IMR-90 (cell line): Measurements from ENCODE around the gene HADHB. TPM values are rescaled to one million over a fixed set of nuclear protein-coding genes. Genes with fewer than 3 reads are reported as not detected.

ENCODE experiments used
- ATAC-seq: fragments of 200-7000 bp; cut with Tn5 transposase; 2 replicates; pipeline ENCODE4 v1.9.1; 2020; ENCODE audit warnings: low read depth, mild to moderate bottlenecking, moderate library complexity
- BruUV-seq: library from RNA; stranded (reverse); fragments of 400-500 nt; replicated peaks from 2 replicates; lab custom pipeline; 2021; lab: Mats Ljungman, UMichigan
- CTCF ChIA-PET: fragments of 300-600 bp; formaldehyde crosslinking; extraction: SDS; loops from one replicate; lab custom pipeline; 2021; ENCODE audit warnings: antibody characterized with exemption; lab: Yijun Ruan, JAX
- POLR2A ChIA-PET: fragments of 300-600 bp; sonication (Branson Sonifier 250); formaldehyde crosslinking; loops from one replicate; lab custom pipeline; 2022; ENCODE audit warnings: antibody characterized with exemption; ENCODE audit not compliant: unreplicated experiment; lab: Charles Lee
- DNase-seq: peaks from one replicate; pipeline ENCODE4 v3.0.0; 2013
- H2AFZ ChIP-seq: replicated peaks from 2 replicates; pipeline ENCODE3; 2013; ENCODE audit warnings: low read length, mild to moderate bottlenecking; ENCODE audit not compliant: poor library complexity
- H2AK5ac ChIP-seq: 2 replicates; pipeline ENCODE4 v1.6.1; 2013; ENCODE audit warnings: low read depth, low read length, inconsistent platforms
- H2AK9ac ChIP-seq: replicated peaks from 2 replicates; pipeline ENCODE3; 2013; ENCODE audit warnings: mild to moderate bottlenecking, low read depth, low read length, moderate library complexity; ENCODE audit not compliant: poor library complexity
- H2BK120ac ChIP-seq: 2 replicates; pipeline ENCODE4 v1.6.1; 2013; ENCODE audit warnings: low read depth, low read length, inconsistent platforms
- H2BK15ac ChIP-seq: 3 replicates; pipeline ENCODE4 v1.6.1; 2013; ENCODE audit warnings: low read depth, low read length, inconsistent platforms
- H2BK20ac ChIP-seq: 2 replicates; pipeline ENCODE4 v1.6.1; 2013; ENCODE audit warnings: low read depth, mild to moderate bottlenecking, inconsistent platforms, low read length, moderate library complexity
- H2BK5ac ChIP-seq: 2 replicates; pipeline ENCODE4 v1.6.1; 2013; ENCODE audit warnings: mild to moderate bottlenecking, low read depth, low read length, inconsistent platforms; ENCODE audit not compliant: poor library complexity, severe bottlenecking
- H3K14ac ChIP-seq: replicated peaks from 2 replicates; pipeline ENCODE4 v1.6.1; 2013; ENCODE audit warnings: low read depth, low read length, inconsistent platforms
- H3K18ac ChIP-seq: 2 replicates; pipeline ENCODE4 v1.6.1; 2013; ENCODE audit warnings: low read depth, low read length, control low read depth
- H3K23ac ChIP-seq: 2 replicates; pipeline ENCODE4 v1.6.1; 2013; ENCODE audit warnings: low read depth, low read length, inconsistent platforms
- H3K27ac ChIP-seq: 2 replicates; pipeline ENCODE4 v1.5.1; 2013; ENCODE audit warnings: mild to moderate bottlenecking, control low read depth, low read length; ENCODE audit not compliant: insufficient read depth
- H3K27me3 ChIP-seq: 2 replicates; pipeline ENCODE4 v1.6.1; 2013; ENCODE audit warnings: low read length; ENCODE audit not compliant: control insufficient read depth, insufficient read depth
- H3K36me3 ChIP-seq: 2 replicates; pipeline ENCODE4 v1.6.1; 2013; ENCODE audit warnings: low read length, mixed read lengths; ENCODE audit not compliant: control insufficient read depth, insufficient read depth
- H3K4ac ChIP-seq: 2 replicates; pipeline ENCODE4 v1.6.1; 2013; ENCODE audit warnings: low read depth, low read length, inconsistent platforms
- H3K4me1 ChIP-seq: 2 replicates; pipeline ENCODE4 v1.6.1; 2013; ENCODE audit warnings: low read length, mixed read lengths; ENCODE audit not compliant: control insufficient read depth, insufficient read depth
- H3K4me2 ChIP-seq: 2 replicates; pipeline ENCODE4 v1.6.1; 2013; ENCODE audit warnings: low read depth, mild to moderate bottlenecking, control low read depth, low read length, moderate library complexity
- H3K4me3 ChIP-seq: 2 replicates; pipeline ENCODE4 v1.5.1; 2013; ENCODE audit warnings: low read depth, mild to moderate bottlenecking, control low read depth, low read length, moderate library complexity; ENCODE audit not compliant: insufficient read depth
- H3K56ac ChIP-seq: 2 replicates; pipeline ENCODE4 v1.6.1; 2013; ENCODE audit warnings: low read length, inconsistent platforms; ENCODE audit not compliant: insufficient read depth; ENCODE audit errors: extremely low read depth
- H3K79me1 ChIP-seq, 2 experiments: 2 replicates each; pipeline ENCODE4 v1.6.1; 2013; ENCODE audit warnings: low read length in 2 of 2, inconsistent platforms in 1 of 2, low read depth in 1 of 2
- H3K9ac ChIP-seq: 2 replicates; pipeline ENCODE4 v1.6.1; 2013; ENCODE audit warnings: low read depth, low read length, control low read depth
- H3K9me1 ChIP-seq: 2 replicates; pipeline ENCODE4 v1.6.1; 2013; ENCODE audit warnings: low read length, inconsistent platforms; ENCODE audit not compliant: insufficient read depth
- H3K9me3 ChIP-seq: 2 replicates; pipeline ENCODE4 v1.6.1; 2013; ENCODE audit warnings: low read length; ENCODE audit not compliant: control insufficient read depth, insufficient read depth
- H4K20me1 ChIP-seq: 2 replicates; pipeline ENCODE4 v1.6.1; 2013; ENCODE audit warnings: low read length, inconsistent platforms; ENCODE audit not compliant: insufficient read depth
- H4K5ac ChIP-seq: 2 replicates; pipeline ENCODE4 v1.6.1; 2013; ENCODE audit warnings: mild to moderate bottlenecking, low read depth, low read length, control low read depth
- H4K8ac ChIP-seq, 2 experiments: 2 replicates each; pipeline ENCODE4 v1.6.1; 2013; ENCODE audit warnings: low read depth in 2 of 2, low read length in 2 of 2, control low read depth in 1 of 2, inconsistent platforms in 1 of 2
- H4K91ac ChIP-seq: 2 replicates; pipeline ENCODE4 v1.6.1; 2013; ENCODE audit warnings: low read depth, low read length, inconsistent platforms; ENCODE audit not compliant: insufficient read depth
- BHLHE40 ChIP-seq: fragments of 150-350 bp; IDR thresholded peaks from 2 replicates; pipeline ENCODE4 v1.6.1; 2016; ENCODE audit warnings: mild to moderate bottlenecking, low read depth, low read length
- CEBPB ChIP-seq: IDR thresholded peaks from 2 replicates; pipeline ENCODE4 v1.6.1; 2012; ENCODE audit warnings: low read depth, low read length, improper control_type of control experiment
- CTCF ChIP-seq: conservative IDR thresholded peaks from 2 replicates; pipeline ENCODE4 v1.5.1; 2012; ENCODE audit warnings: mild to moderate bottlenecking, low read depth, low read length, improper control_type of control experiment
- FOS ChIP-seq: fragments of 150-350 bp; IDR thresholded peaks from 2 replicates; pipeline ENCODE4 v1.6.1; 2016; ENCODE audit warnings: low read depth, low read length
- MAFK ChIP-seq: IDR thresholded peaks from 2 replicates; pipeline ENCODE4 v1.6.1; 2012; ENCODE audit warnings: low read depth, low read length, improper control_type of control experiment
- NFE2L2 ChIP-seq: fragments of 150-350 bp; IDR thresholded peaks from 2 replicates; pipeline ENCODE4 v1.6.1; 2016; ENCODE audit warnings: low read depth, mild to moderate bottlenecking, low read length
- RCOR1 ChIP-seq: IDR thresholded peaks from 2 replicates; pipeline ENCODE4 v1.6.1; 2012; ENCODE audit warnings: mild to moderate bottlenecking, low read length, improper control_type of control experiment; ENCODE audit not compliant: insufficient replicate concordance
- WGBS, 2 experiments: methylation state at CpG; one replicate each; pipeline versions ENCODE4 v1.1.5 to v1.1.7; 2013; ENCODE audit warnings: missing lambda C conversion rate in 2 of 2; ENCODE audit not compliant: insufficient read length in 1 of 2; ENCODE audit errors: extremely low coverage in 2 of 2; 5-methylcytosine and 5-hydroxymethylcytosine counted together
- dilution Hi-C: fragments of 300-500 bp; cut with HindIII; formaldehyde crosslinking; loops from one replicate; pipeline ENCODE4 v1.14.3; 2018; ENCODE audit warnings: low sequenced_read_pairs; ENCODE audit not compliant: unreplicated experiment
- in situ Hi-C: fragments of 300-500 bp; cut with MboI; formaldehyde crosslinking; loops from 3 replicates; pipeline ENCODE4 v1.14.3; 2019; ENCODE audit warnings: low sequenced_read_pairs, inconsistent platforms, mixed read lengths
- intact Hi-C: fragments of 100-400 bp; cut with micrococcal nuclease; formaldehyde crosslinking; loops from 2 replicates; pipeline ENCODE4 v1.10.0; 2022
- polyA plus RNA-seq, 3 experiments: library from polyadenylated mRNA; depleted of rRNA; stranded (reverse); fragments of >200 nt; gene quantifications; 2 replicates each; pipeline ENCODE4 v1.2.3, GENCODE V29; 2012; ENCODE audit warnings: low replicate concordance in 1 of 3
- total RNA-seq: library from RNA; depleted of rRNA; stranded (reverse); fragments of >200 nt; gene quantifications from 2 replicates; pipeline ENCODE4 v1.2.3, GENCODE V29; 2012

Gene HADHB
- total and polyA plus RNA-seq, 2 of the 4 experiments (the other 2 are of a cell fraction): 67.9 to 79.8 TPM

DNA sequence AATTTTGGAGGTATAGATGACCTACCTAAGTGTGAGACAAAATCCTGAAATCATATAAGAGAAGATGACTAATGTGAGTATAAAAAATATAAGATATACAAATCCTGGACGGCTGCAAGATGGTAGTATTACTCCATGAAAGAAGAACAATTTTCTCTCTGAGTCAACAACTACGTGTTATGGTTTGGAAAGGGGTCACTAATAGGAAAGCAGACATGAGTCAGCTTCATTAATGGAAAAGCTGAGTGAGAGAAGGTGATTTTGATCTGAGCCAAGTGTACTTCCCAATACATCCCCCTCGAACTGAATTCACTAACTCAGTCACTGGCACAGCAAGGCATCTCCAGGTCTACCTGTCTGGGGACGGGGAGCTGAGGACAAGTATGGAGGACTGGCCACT lies 81.1 kb downstream of the HADHB start:
- Histone ChIP-seq H3K9ac (no peak overlapping the region), H2BK120ac (no peak overlapping the region), H2AK5ac (no peak overlapping the region), H4K8ac (no peak overlapping the region), H3K4me2 (no peak overlapping the region; the same call in 1 of the 2 replicates), H4K20me1 (no peaks in the 10 kb centered on the region), H3K9me3 (no peaks in the 10 kb centered on the region), H3K27me3 (peaks cover 9% of the 10 kb centered on the region), H2AFZ (no peak overlapping the region), H3K56ac (no peak overlapping the region), H3K18ac (no peak overlapping the region), H3K4me3 (no peak overlapping the region), H2BK20ac (no peak overlapping the region), H3K27ac (no peak overlapping the region), H2BK5ac (no peak overlapping the region), H3K4me1 (peaks cover 6% of the 10 kb centered on the region), H3K23ac (no peak overlapping the region), H3K36me3 (no peaks in the 10 kb centered on the region), H3K4ac (no peak overlapping the region), H3K14ac (no peak overlapping the region), H2BK15ac (no peak overlapping the region), H4K5ac (no peak overlapping the region), H4K91ac (no peak overlapping the region), H3K79me1 (no peaks in the 10 kb centered on the region), H3K9me1 (no peaks in the 10 kb centered on the region), H2AK9ac (no peak overlapping the region)
- ChIA-PET POLR2A (interaction anchor here (0.5 kb wide), 1 partner anchor 75 kb away, joined by 4 read pairs; no protein-coding TSS in a partner anchor), CTCF (no interaction called here)
- peak; percentile 85 for DNase-seq
- intact Hi-C loops: loop anchor here (1.0 to 10.0 kb wide), 3 partner anchors 83 to 374 kb away; no protein-coding TSS in a partner anchor
- no TSS peak for BruUV-seq
- no CpG with 5 or more reads among the region's 4 CpGs for WGBS, 2 experiments
- in situ Hi-C loops: loop anchor here (25.0 kb wide), 1 partner anchor 364 kb away; no protein-coding TSS in a partner anchor
- ATAC-seq: peak; percentile 36
- dilution Hi-C loops: no loop called here
- TF ChIP-seq MAFK (no peak), BHLHE40 (no peak), CTCF (no peak), NFE2L2 (peak; percentile 27; the same call in 1 of the 2 replicates), CEBPB (0 out of 2 replicates have a peak, but pooled peaks have one; percentile 19), RCOR1 (no peak), FOS (peak; percentile 74)
